ENCODE results near the gene SUSD1. TPM values are rescaled to one million over a fixed set of nuclear protein-coding genes. Genes with fewer than 3 reads are reported as not detected.
A peak's percentile ranks its signal among the peaks of the same experiment; 100 is the strongest.

SUSD1 gene
- total and polyA plus RNA-seq, 2 experiments from 2014 or later: 18.5 to 30.5 TPM

DNA sequence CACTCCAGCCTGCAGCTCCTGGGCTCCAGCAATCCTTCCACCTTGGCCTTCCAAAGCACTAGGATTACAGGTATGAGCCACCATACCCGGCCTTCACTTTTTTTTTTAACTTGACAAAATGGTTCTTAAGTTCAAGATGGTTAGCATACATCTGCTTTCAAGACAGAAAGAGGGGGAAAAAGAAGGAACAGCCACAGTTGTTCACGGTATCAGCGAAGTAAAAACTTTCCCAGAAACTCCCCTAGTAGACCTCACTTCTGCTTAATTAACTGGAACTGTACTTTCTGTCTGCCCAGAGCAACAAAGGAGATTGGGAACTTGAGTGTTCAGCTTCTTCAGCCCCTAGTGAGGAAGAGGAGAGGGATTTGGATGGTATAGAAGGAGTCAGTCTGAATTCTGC, 161.8 kb downstream of the SUSD1 start:
- peak overlapping the region; percentile 96 for H3K27ac ChIP-seq
- DNase-seq (ENCODE audit: low spot score): no peak
- H3K9me2 ChIP-seq (replicated peaks; ENCODE audit: insufficient read depth): no peaks in the 10 kb centered on the region
- H3K4me3 ChIP-seq: no peak overlapping the region
- H3K27me3 ChIP-seq: no peaks in the 10 kb centered on the region
- no peaks in the 10 kb centered on the region for H3K9me3 ChIP-seq (ENCODE audit: low read depth)
- TF ChIP-seq, protein P1, sequence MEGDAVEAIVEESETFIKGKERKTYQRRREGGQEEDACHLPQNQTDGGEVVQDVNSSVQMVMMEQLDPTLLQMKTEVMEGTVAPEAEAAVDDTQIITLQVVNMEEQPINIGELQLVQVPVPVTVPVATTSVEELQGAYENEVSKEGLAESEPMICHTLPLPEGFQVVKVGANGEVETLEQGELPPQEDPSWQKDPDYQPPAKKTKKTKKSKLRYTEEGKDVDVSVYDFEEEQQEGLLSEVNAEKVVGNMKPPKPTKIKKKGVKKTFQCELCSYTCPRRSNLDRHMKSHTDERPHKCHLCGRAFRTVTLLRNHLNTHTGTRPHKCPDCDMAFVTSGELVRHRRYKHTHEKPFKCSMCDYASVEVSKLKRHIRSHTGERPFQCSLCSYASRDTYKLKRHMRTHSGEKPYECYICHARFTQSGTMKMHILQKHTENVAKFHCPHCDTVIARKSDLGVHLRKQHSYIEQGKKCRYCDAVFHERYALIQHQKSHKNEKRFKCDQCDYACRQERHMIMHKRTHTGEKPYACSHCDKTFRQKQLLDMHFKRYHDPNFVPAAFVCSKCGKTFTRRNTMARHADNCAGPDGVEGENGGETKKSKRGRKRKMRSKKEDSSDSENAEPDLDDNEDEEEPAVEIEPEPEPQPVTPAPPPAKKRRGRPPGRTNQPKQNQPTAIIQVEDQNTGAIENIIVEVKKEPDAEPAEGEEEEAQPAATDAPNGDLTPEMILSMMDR (IDR thresholded peaks at IDR 0.05; ENCODE audit: poor library complexity): no peak
- no peak for TF ChIP-seq EZH2phosphoT487 (IDR thresholded peaks at IDR 0.05; ENCODE audit: low read depth, severe bottlenecking, unreplicated experiment)
- TF ChIP-seq EZH2 (IDR thresholded peaks at IDR 0.05; ENCODE audit: borderline replicate concordance): no peak
- H3K4me1 ChIP-seq (ENCODE audit: insufficient read depth): peaks cover 29% of the 10 kb centered on the region
- 90% methylated on average over 3 of the region's 3 CpGs for WGBS (ENCODE audit: low lambda C conversion rate, missing lambda C conversion rate)
- H3K36me3 ChIP-seq (replicated peaks; ENCODE audit: insufficient read depth, low read depth): no peaks in the 10 kb centered on the region
- no peaks in the 10 kb centered on the region for H4K20me1 ChIP-seq (ENCODE audit: insufficient read depth, poor library complexity, severe bottlenecking)
- H2AFZ ChIP-seq: no peak overlapping the region
- H3K4me2 ChIP-seq: no peak overlapping the region
- no peaks in the 10 kb centered on the region for H3K79me2 ChIP-seq

DNA sequence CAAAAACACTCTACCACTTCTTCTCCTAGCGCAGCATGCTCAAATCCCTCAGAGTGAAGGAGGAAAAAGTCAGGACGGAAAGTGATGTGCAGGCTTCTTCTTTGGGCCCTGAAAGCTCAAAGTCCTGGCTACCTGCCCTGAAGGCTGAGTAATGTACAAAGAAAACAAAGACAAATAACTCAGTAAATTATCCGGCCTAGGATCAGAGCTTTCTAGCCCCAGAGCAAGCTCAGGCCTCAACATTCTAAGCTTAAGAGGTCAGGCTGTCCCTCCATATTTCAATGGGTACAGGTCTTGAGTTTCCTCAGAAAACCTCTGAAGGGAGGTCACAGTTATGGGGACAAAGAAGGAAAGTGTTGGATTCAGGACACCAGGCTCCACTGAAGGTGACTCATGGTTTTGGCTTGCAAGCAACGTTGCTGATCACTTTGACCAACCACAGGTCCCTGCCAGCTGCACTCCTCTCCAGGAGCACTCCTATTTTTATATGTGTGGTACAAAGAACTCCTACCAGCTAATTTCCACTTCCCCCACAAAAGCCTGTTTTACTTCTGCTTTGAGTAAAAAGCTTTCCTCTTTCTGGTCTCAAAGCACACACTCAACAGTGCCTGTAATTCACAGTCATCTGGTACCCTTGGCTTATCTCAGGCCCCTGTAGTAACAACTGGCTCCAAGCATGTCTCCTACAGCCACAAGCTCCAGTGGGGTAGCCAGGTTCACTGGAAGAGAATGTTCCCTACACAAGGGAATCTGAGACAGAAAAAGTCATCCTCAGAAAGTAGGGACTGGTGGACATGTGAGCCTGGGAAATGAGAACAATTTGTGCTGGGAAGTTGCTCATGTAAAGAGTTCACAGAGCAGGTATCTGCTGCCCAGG, 162.8 kb downstream of the SUSD1 start:
- TF ChIP-seq EZH2 (IDR thresholded peaks at IDR 0.05; ENCODE audit: borderline replicate concordance) (no peak), EZH2phosphoT487 (IDR thresholded peaks at IDR 0.05; ENCODE audit: low read depth, severe bottlenecking, unreplicated experiment) (no peak)
- TF ChIP-seq, protein P1 (IDR thresholded peaks at IDR 0.05; ENCODE audit: poor library complexity): no peak
- Histone ChIP-seq H3K79me2 (no peaks in the 10 kb centered on the region), H3K4me3 (no peak overlapping the region), H4K20me1 (ENCODE audit: insufficient read depth, poor library complexity, severe bottlenecking) (no peaks in the 10 kb centered on the region), H3K36me3 (replicated peaks; ENCODE audit: insufficient read depth, low read depth) (no peaks in the 10 kb centered on the region), H3K4me2 (peak overlapping the region; percentile 42), H3K27ac (peak overlapping the region; percentile 96), H2AFZ (peak overlapping the region; percentile 29), H3K27me3 (no peaks in the 10 kb centered on the region), H3K9me2 (replicated peaks; ENCODE audit: insufficient read depth) (no peaks in the 10 kb centered on the region), H3K4me1 (ENCODE audit: insufficient read depth) (peaks cover 29% of the 10 kb centered on the region), H3K9me3 (ENCODE audit: low read depth) (no peaks in the 10 kb centered on the region)
- peak; percentile 70 for DNase-seq (ENCODE audit: low spot score)
- WGBS (ENCODE audit: low lambda C conversion rate, missing lambda C conversion rate): 47% methylated on average over 4 of the region's 4 CpGs

DNA sequence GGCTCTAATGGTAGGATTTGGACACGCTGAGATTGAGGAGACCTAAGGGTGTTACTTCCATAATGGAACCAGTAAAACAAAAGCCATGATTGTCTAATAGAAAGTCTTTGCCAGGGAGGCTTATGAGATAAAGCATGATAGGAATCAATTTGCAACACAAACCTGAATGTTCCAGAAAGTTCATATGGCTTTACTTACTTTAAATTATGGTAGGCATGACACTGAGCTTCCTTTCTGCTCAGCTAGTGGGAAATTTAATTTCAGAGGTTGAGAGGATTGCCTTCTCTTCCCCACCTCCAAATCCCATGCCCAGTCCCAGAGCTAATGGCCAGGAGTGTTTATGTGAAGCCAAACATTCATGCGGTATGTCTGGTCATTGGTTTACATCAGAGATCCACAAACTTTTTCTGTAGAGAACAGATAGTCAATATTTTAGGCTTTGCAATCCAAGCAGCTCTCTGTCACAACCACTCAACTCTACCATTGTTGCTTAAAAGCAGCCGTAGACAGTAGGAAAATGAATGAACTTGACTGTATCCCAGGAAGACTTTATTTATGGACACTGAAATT, 164.0 kb downstream of the SUSD1 start:
- H4K20me1 ChIP-seq (ENCODE audit: insufficient read depth, poor library complexity, severe bottlenecking): no peaks in the 10 kb centered on the region
- no peaks in the 10 kb centered on the region for H3K27me3 ChIP-seq
- H3K9me3 ChIP-seq (ENCODE audit: low read depth): no peaks in the 10 kb centered on the region
- no peak for DNase-seq (ENCODE audit: low spot score)
- 84% methylated on average over 3 of the region's 3 CpGs for WGBS (ENCODE audit: low lambda C conversion rate, missing lambda C conversion rate)
- no peak overlapping the region for H2AFZ ChIP-seq
- H3K36me3 ChIP-seq (replicated peaks; ENCODE audit: insufficient read depth, low read depth): no peaks in the 10 kb centered on the region
- peaks cover 29% of the 10 kb centered on the region for H3K4me1 ChIP-seq (ENCODE audit: insufficient read depth)
- TF ChIP-seq, protein P1 (IDR thresholded peaks at IDR 0.05; ENCODE audit: poor library complexity): no peak
- TF ChIP-seq EZH2 (IDR thresholded peaks at IDR 0.05; ENCODE audit: borderline replicate concordance) (no peak), EZH2phosphoT487 (IDR thresholded peaks at IDR 0.05; ENCODE audit: low read depth, severe bottlenecking, unreplicated experiment) (no peak)
- H3K4me3 ChIP-seq: no peak overlapping the region
- H3K9me2 ChIP-seq (replicated peaks; ENCODE audit: insufficient read depth): no peaks in the 10 kb centered on the region
- H3K27ac ChIP-seq: peak overlapping the region; percentile 96
- H3K79me2 ChIP-seq: no peaks in the 10 kb centered on the region
- no peak overlapping the region for H3K4me2 ChIP-seq
